HG02623 (cell line): ENCODE measurements around the gene THBS3.
"Not testable (repeated sequence)": the region's sequence is repeated elsewhere in the genome, so short reads cannot be mapped to it uniquely, and the experiment has no call there.

Experiments
- ATAC-seq: cut with Tn5 transposase; IDR thresholded peaks from one replicate; pipeline ENCODE4 v1.9.1; 2021; ENCODE audit warnings: moderate library complexity; ENCODE audit not compliant: unreplicated experiment

Gene THBS3

DNA sequence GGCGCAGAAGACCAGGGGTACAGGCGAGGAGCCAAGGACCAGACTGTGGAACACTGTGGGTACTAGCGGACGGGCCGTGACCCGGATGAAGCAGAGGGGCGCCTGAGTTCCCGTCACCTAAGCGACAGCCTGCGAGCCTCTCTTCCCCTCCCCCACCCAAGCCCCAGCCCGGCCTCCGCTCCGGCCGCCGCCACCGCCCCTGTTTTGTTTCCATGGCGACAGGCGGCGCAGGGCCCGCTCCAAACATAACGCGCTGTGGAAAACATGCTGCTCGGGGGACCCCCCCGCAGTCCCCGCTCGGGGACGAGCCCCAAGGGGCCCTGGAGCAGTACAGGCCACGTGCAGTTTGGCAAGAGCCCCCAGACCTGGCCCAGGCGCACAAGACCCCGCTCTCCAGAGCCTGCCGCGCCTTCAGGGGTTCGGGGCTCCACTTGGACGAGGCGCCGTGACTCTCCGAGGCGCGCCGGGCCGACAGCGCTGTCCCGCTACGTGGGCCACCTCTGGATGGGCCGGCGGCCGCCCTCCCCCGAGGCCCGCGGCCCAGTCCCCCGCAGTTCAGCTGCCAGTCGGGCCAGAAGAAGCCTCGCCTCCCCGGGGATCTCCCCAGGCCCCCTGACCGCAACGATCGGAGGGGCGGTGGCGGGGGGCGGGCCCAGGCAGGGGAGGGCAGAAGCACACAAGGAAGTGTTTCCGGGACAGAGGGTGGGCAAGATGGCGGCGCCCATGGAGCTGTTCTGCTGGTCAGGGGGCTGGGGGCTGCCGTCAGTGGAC is 1.0 kb upstream of the THBS3 start, which contains the start of gene MTX1:
Gene MTX1 (plus strand): TSS at position 155 of the 771 bp plus-strand sequence. CDS start 110 bp downstream, at position 265.
- peak; percentile 77 for ATAC-seq

DNA sequence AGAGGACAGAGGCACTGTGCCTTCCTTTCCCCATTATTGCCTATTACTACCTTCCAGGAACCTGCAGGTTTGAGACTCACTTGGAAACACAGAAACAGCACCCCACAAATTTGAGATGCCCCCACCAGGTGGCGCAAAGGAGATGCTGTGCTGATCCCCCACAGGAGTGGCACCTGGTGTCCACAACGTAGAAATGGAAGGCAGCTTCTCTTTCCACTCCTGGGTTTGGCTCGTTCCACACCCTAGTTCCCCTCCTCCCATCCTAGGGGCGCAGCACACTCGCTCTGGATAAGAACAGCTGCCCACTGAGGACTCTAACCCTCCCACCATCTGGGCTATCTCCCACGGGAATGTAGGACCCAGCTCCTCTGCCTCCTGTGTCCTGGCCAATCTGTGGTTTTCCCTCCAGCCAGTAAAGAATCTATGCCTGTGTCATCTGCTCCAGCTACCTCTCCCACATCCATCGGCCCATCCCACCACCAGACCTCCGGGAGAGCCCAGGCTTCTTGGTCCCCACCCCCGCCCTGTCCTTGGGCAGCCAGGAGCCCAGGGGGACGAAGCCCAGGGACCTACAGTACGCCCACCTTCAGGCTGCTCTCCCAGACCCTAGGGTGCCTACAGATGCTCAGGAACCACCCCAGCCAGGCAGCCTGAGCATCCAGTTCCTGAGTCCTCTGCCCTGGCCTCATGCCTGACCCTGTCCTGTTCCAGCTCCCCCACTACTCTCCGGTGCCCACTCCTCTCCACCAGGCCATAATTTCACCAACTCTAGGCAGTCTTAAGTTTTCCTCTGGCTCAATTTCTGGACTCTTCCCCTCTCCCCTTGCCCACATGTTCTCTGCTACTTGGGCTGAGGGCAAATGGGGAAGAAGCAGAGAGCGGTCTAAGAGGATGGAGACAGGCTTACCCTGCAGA is 549 bp downstream of the THBS3 start:
- ATAC-seq = no peak

DNA sequence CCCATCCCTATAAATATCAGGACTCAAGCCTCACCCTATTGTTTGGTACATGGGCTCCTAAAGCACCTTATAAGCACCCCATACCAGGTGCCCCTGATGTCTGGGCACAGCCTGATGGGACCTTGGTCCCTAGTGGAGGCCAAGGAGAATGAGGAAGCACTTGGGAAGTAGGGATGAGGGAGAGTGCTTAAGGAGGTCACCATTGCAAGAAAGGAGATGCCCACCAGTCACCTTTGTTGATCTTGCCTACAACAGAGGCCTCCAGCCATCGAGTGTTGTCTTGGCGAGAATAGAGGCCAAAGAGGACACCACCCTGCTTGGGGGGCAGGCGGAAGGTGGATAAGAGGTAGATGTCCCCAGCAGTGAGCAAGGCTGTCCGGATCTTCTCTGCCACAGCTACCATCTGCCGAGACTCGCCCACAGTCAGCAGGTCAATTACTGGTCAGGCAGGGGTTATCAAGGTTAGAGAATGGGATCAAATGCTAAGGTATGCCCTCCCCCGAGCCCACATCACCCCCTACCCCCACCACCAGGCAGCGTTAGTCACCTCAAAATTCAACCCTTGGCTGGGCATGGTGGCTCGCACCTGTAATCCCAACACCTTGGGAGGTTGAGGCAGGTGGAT is 1.6 kb downstream of the THBS3 start:
- ATAC-seq = no peak

DNA sequence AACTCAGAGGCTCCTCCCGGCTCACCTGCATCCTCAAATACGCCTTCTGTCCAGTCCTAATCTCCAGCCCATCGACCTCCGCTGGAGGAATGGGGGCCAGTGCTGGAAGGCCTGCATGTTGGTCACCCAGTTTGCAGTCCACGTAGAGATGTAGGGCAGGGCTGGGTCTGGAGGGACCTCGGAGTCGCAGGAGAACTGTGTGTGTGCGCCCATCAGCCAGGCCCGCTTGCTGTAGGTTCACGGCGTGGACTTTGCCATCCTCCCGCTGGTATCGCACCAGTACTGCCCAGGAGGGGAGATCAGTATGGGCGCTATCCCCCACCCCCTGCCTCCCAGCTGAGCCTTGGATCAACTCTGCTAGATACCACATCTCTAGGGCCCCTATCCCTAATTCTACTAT is 2.7 kb downstream of the THBS3 start:
- no peak for ATAC-seq

DNA sequence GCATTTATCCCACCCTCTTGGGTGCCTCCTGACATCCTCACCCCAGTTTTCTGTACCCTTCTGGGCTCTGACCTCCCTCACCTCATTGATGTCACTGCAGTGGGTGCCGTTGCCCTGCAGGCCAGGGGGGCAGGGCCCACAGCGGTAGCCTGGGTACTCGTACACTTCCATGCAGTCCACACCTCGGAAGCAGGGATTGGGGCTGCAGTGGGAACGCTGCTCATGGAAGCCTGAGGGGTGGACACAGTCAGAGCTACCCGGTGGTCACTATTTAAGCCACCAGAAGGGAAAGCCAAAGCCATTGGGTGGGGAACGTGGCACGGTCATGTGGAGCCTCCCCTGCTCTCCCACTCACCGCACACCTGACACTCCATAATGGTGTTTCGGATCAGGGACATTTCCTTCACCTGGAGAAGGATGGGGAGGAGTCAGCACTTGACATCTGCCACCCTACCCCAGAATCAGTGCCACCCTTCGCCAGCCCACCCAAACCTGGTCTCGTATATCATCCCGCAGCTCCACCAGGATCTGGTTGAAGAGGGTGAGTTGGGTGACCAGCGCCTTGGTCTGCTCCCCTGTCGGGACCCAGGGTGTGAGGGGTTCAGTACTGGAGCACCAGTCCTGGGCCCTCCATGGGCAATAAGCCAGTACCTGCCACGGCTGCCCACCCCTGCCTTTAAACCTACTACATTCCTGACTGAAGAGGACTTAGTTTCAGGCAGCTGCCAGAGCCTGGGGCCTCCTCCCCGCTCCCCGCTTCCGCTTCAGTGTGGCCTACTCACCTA is 4.8 kb downstream of the THBS3 start:
- ATAC-seq = no peak

DNA sequence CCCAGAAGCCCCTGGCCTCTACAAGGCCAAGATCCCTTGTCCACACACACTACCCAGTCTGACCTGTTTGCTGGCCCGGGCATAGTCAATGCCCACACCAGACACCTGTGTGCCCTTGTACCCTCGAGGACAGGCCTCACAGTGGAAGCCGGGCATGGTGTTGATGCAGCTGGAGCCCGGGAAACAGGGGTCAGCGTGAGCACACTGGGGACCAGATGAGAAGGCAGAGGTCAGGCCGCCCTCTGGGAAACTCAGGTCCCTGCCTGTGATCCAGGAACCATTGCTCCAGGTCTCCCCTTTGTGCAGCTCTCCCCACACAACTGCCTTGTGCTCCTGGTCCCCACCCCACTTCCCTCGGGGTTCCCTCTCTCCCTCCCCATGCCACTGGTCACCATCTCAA is 5.5 kb downstream of the THBS3 start:
- no peak for ATAC-seq

DNA sequence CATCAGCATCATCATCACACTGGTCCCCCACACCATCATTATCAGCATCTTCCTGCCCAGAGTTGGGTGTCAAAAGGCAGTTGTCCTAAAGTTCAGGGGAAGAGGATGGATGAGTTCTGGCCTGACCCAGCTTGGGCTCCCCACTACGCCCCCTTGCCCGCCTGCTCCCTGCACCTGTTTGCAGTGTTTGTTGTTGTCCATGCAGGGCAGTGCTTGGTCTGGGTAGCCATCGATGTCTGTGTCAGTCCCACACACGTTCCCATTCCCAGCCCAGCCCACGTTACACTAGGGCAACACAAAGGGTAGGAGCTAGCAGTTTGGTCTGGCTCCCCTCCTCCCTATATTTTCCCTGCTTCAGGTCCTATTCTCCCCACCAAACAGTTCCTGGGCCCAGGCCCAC is 6.8 kb downstream of the THBS3 start:
- ATAC-seq = no peak

DNA sequence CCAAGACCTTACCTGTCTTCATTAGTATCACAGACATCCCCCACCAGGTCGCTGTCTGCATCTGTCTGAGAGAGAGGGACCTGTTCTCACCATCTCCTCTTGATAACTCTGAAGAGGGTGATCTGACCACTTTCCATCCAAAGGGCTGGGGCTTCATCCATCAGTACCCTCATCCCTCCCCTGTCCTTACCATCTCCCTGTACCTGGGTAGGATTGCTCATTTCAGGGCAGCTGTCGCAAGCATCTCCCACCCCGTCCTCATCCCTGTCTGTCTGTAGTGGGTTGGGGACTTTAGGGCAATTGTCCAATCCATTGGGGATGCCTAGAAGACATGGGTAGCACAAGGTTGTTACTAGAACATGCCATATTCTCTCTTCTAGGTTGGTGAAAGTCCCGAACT is 7.9 kb downstream of the THBS3 start:
- ATAC-seq = no peak

DNA sequence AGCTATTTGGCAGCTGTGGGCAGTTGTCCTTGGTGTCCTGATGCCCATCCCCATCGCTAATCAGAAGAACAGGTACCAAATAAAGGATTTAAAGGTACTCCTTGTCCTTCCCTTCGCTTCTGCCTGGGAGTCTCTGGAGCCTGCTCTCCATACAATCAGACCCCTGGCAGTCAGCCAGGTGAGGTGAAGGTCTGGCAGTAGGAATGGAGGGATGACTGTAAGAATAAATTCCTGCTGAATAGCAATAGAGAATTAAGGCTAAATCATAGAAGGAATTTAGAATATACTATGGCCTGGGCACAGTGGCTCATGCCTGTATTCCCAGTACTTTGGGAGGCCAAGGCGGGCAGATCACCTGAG is 9.2 kb downstream of the THBS3 start:
- ATAC-seq = no peak

DNA sequence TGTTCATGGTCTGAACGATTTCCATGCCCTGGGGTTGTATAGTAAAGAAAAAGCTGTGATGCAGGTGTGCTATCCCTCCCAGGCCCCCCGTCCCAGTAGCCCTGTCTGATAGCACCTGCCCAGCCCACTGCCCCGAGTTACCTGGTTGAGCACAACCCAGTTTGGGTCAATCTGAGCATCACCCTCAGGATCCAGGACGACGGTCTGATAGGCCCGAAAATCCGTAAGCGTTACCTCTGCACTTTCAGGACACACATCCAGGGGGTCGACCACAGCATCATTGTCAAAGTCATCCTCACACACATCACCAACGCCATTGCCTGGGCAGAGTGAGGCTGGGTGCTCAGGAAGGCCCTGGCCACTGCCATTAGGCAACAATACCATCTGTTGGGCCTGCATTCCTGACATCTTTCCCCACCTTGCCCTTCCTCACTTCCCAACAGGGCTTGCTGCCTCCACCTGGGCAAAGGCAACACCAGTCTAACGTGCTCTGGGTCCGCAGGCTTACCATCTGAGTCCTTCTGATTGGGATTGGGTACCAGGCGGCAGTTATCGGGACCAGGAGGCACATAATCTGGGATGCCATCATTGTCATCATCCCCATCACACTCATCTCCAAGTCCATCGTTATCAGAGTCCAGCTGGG is 9.7 kb downstream of the THBS3 start:
- ATAC-seq = no peak

DNA sequence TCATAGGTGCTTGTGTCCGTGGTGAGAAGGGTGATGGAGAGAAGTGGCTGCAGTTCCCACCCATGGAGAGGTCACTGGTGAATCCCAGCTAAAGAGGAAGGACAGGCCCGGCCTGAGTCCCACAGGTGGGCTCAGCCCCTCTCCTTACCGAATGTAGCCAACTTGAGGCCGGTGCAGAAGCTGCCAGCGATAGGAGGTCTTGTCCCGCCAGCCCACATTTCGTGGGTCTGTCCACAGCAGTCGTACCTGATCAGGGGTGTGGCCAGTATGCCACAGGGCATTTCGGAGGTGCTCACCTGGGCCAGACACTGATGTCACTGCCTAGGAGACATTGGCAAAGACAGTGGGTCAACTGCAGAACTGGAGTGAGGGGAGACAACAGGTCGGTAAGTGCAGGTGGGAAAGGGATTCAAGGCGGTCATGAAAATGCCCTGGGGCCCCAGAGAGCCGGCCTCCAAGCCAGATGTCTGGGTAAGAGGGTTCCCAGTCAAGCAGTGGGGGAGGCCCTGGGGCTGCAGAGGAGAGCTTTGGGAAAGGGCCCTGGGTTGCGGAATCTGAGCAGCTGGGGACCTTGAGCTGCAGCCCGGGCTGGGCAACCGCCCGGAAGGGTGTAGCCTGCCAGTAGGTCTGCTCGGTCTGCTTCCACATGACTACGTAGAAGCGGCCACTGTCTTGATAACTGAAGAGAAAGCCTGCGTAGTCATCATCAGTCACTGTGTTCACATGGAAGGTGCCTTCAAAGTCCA is 10.6 kb downstream of the THBS3 start:
- ATAC-seq = no peak

DNA sequence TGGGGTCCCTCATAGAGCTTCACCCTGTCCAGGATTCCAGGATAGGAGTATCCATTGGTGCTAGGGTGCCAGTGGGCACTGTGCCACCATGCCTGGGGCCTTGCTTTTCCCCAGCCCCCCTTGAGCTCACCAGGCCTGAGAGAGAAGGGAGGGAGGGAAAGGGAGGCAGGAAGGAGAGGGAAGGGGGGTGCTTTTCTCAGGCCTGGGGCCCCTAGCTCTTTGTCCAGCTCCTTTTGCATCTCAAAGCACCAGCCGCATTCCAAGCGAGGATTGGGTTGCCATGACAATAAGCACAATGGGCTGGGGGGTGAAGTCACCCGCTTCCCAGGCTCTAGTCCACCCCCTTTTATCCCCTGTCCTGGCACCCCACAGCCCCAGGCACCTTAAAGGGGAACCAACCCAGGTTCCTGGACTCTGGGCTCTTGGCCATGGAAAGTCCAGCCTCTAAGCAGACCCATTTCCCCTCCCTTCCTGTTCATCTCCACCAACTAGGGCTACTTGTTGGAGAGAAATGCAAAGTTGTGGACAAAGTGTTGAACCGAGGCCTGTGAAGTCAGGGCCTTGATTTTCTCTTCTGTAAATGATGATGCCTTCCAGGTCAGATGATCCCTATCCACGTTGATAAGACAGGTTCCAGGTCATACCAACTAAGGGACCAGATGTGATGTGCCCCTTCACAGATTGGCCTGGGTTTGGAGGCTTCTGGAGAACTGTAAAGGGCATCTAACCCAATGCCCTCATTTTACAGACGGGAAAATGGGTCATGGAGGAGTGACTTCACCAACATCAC is 11.4 kb downstream of the THBS3 start:
- no peak for ATAC-seq

DNA sequence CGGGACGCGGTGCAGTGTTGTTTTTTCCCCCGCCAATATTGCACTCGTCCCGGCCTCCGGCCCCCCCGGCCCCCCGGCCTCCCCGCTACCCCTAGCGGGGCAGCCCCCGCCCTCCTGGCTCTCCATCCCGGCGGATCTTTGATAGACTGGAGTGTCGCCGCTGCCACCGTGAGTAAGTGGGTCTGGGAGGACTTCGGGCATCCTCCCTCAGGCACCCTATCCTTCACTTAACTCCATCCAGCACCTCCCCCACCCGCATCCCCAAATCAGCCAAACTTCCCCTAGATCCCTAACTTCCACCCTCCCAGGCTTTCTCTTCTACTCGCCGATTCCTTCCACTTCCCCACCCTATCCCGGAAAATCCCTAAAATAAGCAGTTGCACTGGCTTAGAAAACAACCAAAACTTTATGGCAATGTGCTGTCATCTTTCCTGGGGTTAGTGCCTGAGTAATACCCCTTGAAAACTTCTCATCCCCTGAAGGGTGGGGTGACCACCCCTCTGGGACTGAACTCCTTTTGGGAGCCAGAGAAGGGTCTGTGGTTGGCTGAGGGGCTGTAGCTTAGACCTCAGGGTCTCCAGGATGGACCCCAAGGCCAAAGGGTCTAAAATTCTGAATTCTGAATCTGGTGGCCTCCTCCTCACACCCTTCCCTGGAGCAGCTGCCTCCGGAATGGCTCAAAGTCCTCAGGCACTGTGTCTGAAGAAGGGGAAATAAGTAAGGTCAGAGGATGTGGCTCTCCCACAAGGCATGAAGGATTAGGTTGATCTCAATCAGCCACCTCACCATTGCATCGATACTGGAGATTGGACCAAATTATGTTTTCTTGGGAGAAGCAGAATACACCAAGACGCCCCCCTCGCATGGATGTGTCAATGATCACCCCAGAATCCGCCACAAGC is 12.2 kb downstream of the THBS3 start:
- no peak for ATAC-seq

DNA sequence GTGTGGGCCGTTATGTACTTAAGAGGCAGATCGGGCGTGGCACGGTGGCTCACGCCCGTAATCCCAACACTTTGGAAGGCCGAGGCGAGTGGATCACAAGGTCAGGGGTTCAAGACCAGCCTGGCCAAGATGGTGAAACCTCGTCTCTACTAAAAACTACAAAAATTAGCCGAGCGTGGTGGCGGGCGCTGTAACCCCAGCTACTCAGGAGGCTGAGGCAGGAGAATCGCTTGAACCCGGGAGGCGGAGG is 13.8 kb downstream of the THBS3 start:
- not testable (repeated sequence) for ATAC-seq

DNA sequence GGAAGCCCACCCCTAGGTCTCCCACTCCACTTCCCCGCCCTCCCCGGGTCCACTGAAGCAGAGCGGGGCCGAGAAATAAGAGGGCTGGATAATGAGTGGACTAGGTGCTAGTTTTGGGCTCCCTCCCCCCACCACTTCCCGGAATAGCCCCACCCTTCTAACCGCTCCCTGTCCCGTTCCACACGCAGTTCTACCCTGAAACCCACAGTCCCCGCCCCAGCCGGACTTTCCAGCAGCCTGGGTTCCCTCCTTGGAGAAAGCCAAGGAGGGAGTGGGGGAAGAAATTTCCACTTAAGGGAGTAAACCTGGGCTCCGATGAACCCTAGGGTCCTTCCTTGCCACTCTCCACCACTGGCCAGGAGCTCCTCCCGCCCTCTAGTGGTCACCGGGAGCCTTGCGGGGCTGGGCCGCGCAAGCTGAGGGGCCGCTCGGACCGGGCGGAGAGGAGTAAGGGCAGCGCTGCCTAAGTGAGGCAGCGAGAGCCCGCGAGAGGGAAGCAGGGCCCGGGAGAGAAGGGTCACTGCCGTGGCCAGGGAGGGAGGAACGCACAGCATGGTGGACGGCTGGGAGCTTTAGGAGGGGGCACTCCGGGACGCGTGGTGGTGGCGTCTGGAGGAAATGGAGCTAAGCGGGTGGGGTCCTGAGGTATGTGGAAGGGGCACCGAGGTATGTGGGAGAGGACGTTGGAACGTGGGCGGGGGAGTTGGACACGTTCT is 14.3 kb downstream of the THBS3 start:
- ATAC-seq = no peak

DNA sequence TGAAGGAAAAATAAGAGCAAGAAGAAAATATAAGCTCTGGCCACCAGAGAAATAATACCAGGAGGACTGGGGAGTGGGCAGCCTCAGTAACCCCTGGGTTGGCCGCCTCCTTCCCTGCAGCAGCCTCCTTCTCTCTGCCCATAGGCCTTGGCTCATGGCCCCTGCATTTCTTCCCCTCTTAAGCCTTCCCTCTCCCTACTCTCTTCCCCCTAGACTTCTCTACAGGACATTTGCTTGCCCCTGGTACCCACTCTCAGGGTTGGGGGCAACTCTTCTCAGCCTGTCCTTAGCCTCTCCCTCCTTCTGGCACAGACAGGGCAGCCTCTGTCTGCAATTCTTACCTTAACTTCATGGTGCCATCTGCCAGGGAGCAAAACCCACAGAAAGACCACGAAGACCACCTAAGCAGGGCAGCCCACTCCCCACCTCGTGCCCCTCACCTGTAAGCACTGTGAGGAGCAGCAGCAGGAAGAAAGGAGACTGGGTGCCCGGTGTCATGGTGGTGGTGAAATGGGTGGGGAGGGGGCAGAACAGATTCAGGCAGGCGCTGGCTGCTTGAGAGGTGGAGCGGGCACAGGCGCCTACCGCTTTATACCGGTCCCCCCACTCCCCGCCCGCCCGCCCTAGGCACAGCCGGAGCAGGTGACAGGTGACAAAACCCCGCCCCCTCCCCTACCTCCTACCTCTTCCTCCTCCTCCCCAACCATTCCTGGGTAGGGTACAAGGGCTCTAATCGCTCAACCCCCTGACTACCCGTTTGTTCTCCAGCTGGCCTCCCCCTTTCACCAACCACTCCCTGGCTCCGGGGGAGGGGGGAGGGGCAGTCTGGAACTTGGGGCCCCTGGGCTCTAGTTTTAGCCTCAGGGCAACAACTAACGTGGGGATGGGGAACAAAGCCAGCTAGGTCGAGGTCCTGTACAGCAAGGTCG is 15.1 kb downstream of the THBS3 start:
- ATAC-seq = no peak
